CD14-positive monocyte (primary cell): Measurements from ENCODE around the gene MIPEP. TPM values are rescaled to one million over a fixed set of nuclear protein-coding genes. Genes with fewer than 3 reads are reported as not detected.

Source experiments
- DNase-seq, 3 donors: peaks; one replicate each; pipeline ENCODE4 v3.0.0-alpha.2; 2011 to 2022
- H2AFZ ChIP-seq: 2 replicates; pipeline ENCODE4 v1.6.0; 2012; ENCODE audit warnings: mild to moderate bottlenecking, low read depth, low read length, inconsistent platforms; ENCODE audit not compliant: insufficient read depth, poor library complexity, severe bottlenecking
- H3K27ac ChIP-seq, 2 donors: 1 replicate in 1 of 2; 2 replicates in 1 of 2; pipeline ENCODE4 v1.5.1; 2012 to 2013; ENCODE audit warnings: low read length in 2 of 2, control low read depth in 1 of 2, inconsistent platforms in 1 of 2, low read depth in 1 of 2, mild to moderate bottlenecking in 1 of 2
- H3K27me3 ChIP-seq, 2 donors: one replicate each; pipeline versions ENCODE4 v1.6.0 to v1.6.1; 2011 to 2013; ENCODE audit warnings: low read length in 2 of 2; ENCODE audit not compliant: control insufficient read depth in 2 of 2, insufficient read depth in 2 of 2
- H3K36me3 ChIP-seq, 2 donors: replicated peaks in 1 of 2; 1 replicate in 1 of 2; 2 replicates in 1 of 2; pipeline versions ENCODE4 v1.5.1 to v1.6.1; 2012 to 2013; ENCODE audit warnings: low read length in 2 of 2, control low read depth in 1 of 2, inconsistent platforms in 1 of 2, mild to moderate bottlenecking in 1 of 2; ENCODE audit not compliant: insufficient read depth in 2 of 2, control insufficient read depth in 1 of 2
- H3K4me1 ChIP-seq, 2 donors: 1 replicate in 1 of 2; 2 replicates in 1 of 2; pipeline versions ENCODE4 v1.5.1 to v1.6.1; 2012 to 2013; ENCODE audit warnings: low read length in 2 of 2, control low read depth in 1 of 2, inconsistent platforms in 1 of 2, mild to moderate bottlenecking in 1 of 2, moderate library complexity in 1 of 2; ENCODE audit not compliant: insufficient read depth in 2 of 2, control insufficient read depth in 1 of 2
- H3K4me2 ChIP-seq: replicated peaks from 2 replicates; pipeline ENCODE3; 2012; ENCODE audit warnings: low read length, moderate library complexity, mild to moderate bottlenecking; ENCODE audit not compliant: poor library complexity, severe bottlenecking; ENCODE audit errors: extremely low read depth
- H3K4me3 ChIP-seq, 3 experiments: fragments of 200-600 bp in 1 of 3; sonication (generic) in 1 of 3; replicated peaks in 1 of 3; 1 replicate in 2 of 3; 2 replicates in 1 of 3; pipeline ENCODE4 v1.5.1; 2011 to 2013; ENCODE audit warnings: low read length in 3 of 3, mild to moderate bottlenecking in 3 of 3, control low read depth in 2 of 3, low read depth in 2 of 3, inconsistent platforms in 1 of 3, moderate library complexity in 1 of 3
- H3K79me2 ChIP-seq: 2 replicates; pipeline ENCODE4 v1.6.0; 2012; ENCODE audit warnings: mild to moderate bottlenecking, control low read depth, inconsistent platforms, low read length, moderate library complexity; ENCODE audit not compliant: insufficient read depth
- H3K9ac ChIP-seq: 2 replicates; pipeline ENCODE4 v1.6.0; 2017; ENCODE audit warnings: low read length, mild to moderate bottlenecking; ENCODE audit not compliant: insufficient read depth, poor library complexity, severe bottlenecking
- H3K9me3 ChIP-seq, 2 donors: replicated peaks in 1 of 2; 1 replicate in 1 of 2; 2 replicates in 1 of 2; pipeline versions ENCODE4 v1.5.1 to v1.6.1; 2012 to 2013; ENCODE audit warnings: low read length in 2 of 2, control low read depth in 1 of 2; ENCODE audit not compliant: control insufficient read depth in 1 of 2, insufficient read depth in 1 of 2
- H4K20me1 ChIP-seq: 2 replicates; pipeline ENCODE4 v1.6.0; 2012; ENCODE audit warnings: mild to moderate bottlenecking, low read length, control low read depth, moderate library complexity; ENCODE audit not compliant: insufficient read depth
- H3K27ac Mint-ChIP-seq, 7 donors: one replicate each; pipeline ENCODE4 v1.8.0; 2020; ENCODE audit warnings: mild to moderate bottlenecking in 7 of 7, mixed read lengths in 7 of 7, moderate library complexity in 6 of 7, inconsistent platforms in 2 of 7
- H3K27me3 Mint-ChIP-seq, 3 donors: one replicate each; pipeline ENCODE4 v1.8.0; 2021 to 2022; ENCODE audit warnings: low read depth in 3 of 3, mild to moderate bottlenecking in 3 of 3, mixed read lengths in 3 of 3, moderate library complexity in 3 of 3, inconsistent platforms in 1 of 3
- H3K36me3 Mint-ChIP-seq, 2 donors: one replicate each; pipeline ENCODE4 v1.8.0; 2020; ENCODE audit warnings: mixed read lengths in 2 of 2, inconsistent platforms in 1 of 2, mild to moderate bottlenecking in 1 of 2
- H3K4me1 Mint-ChIP-seq: one replicate; pipeline ENCODE4 v1.8.0; 2020; ENCODE audit warnings: mild to moderate bottlenecking, mixed read lengths
- H3K4me3 Mint-ChIP-seq, 2 donors: one replicate each; pipeline ENCODE4 v1.8.0; 2020; ENCODE audit warnings: mild to moderate bottlenecking in 2 of 2, mixed read lengths in 2 of 2, moderate library complexity in 1 of 2
- H3K9me3 Mint-ChIP-seq, 7 donors: one replicate each; pipeline ENCODE4 v1.8.0; 2020 to 2022; ENCODE audit warnings: mixed read lengths in 7 of 7, mild to moderate bottlenecking in 6 of 7, moderate library complexity in 6 of 7, inconsistent platforms in 2 of 7
- WGBS: methylation state at CpG from one replicate; pipeline ENCODE4 v1.1.5; 2013; ENCODE audit warnings: missing lambda C conversion rate; ENCODE audit not compliant: insufficient coverage; 5-methylcytosine and 5-hydroxymethylcytosine counted together
- intact Hi-C, 2 donors: fragments of 100-400 bp; cut with micrococcal nuclease; formaldehyde crosslinking; loops; one replicate each; pipeline versions ENCODE4 v1.15.0 to v1.15.1; 2023
- polyA plus RNA-seq, 3 donors: library from polyadenylated mRNA; depleted of rRNA in 1 of 3; unstranded in 2 of 3; stranded (reverse) in 1 of 3; fragments of 300-500 nt in 2 of 3; fragments of >200 nt in 1 of 3; fragmentation: Illumina TruSeq in 2 of 3; gene quantifications; 1 replicate in 2 of 3; 2 replicates in 1 of 3; pipeline ENCODE4 v1.2.3, GENCODE V29; 2012 to 2021
- TF ChIP-seq, protein P1 (sequence below): fragments of 200-600 bp; IDR thresholded peaks from one replicate; pipeline ENCODE4 v1.8.0; 2022; ENCODE audit warnings: antibody characterized with exemption, mild to moderate bottlenecking

MIPEP gene
- polyA plus RNA-seq, 3 donors = 1.2 to 9.9 (median 7.7) TPM

DNA sequence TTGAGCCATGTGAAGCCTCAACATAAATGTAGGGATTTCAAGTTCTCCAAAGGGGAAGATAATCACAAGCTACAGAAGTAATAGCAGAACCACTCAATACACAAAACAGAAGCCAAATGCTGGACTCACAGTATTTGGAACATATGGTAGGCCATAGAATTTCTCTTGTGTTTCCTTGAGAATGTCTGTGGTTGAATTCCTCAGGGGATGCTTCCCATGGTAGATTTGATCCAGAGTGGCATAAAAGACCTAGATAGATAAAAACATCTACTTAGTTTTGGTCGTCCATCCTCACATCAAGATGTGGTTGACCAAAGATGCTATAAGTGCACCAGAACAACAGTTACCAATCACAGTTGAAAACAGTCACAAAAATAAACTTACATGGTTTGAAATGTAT is 83.4 kb downstream of the MIPEP start:
- H3K4me3 ChIP-seq = no peak overlapping the region
- H3K79me2 ChIP-seq = no peaks in the 10 kb centered on the region
- no peak overlapping the region for H2AFZ ChIP-seq
- H3K4me1 ChIP-seq = no peaks in the 10 kb centered on the region
- Mint-ChIP-seq H3K27me3 (peaks cover 0 to 3% (median 0%) of the 10 kb centered on the region in 3 donors), H3K27ac (no peak overlapping the region), H3K36me3 (peaks cover 3 to 16% of the 10 kb centered on the region in 2 donors), H3K9me3 (peaks cover 0 to 2% (median 0%) of the 10 kb centered on the region in 7 donors), H3K4me3 (no peak overlapping the region), H3K4me1 (no peaks in the 10 kb centered on the region)
- WGBS = no CpG with 5 or more reads among the region's 1 CpG
- TF ChIP-seq, protein P1, sequence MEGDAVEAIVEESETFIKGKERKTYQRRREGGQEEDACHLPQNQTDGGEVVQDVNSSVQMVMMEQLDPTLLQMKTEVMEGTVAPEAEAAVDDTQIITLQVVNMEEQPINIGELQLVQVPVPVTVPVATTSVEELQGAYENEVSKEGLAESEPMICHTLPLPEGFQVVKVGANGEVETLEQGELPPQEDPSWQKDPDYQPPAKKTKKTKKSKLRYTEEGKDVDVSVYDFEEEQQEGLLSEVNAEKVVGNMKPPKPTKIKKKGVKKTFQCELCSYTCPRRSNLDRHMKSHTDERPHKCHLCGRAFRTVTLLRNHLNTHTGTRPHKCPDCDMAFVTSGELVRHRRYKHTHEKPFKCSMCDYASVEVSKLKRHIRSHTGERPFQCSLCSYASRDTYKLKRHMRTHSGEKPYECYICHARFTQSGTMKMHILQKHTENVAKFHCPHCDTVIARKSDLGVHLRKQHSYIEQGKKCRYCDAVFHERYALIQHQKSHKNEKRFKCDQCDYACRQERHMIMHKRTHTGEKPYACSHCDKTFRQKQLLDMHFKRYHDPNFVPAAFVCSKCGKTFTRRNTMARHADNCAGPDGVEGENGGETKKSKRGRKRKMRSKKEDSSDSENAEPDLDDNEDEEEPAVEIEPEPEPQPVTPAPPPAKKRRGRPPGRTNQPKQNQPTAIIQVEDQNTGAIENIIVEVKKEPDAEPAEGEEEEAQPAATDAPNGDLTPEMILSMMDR = no peak
- H4K20me1 ChIP-seq = no peaks in the 10 kb centered on the region
- H3K9ac ChIP-seq = no peak overlapping the region
- no peaks in the 10 kb centered on the region for H3K36me3 ChIP-seq
- no peak overlapping the region for H3K27ac ChIP-seq
- H3K9me3 ChIP-seq = no peaks in the 10 kb centered on the region
- no peak overlapping the region for H3K4me2 ChIP-seq
- intact Hi-C loops = no loop called here
- no peaks in the 10 kb centered on the region for H3K27me3 ChIP-seq
- DNase-seq = no peak

DNA sequence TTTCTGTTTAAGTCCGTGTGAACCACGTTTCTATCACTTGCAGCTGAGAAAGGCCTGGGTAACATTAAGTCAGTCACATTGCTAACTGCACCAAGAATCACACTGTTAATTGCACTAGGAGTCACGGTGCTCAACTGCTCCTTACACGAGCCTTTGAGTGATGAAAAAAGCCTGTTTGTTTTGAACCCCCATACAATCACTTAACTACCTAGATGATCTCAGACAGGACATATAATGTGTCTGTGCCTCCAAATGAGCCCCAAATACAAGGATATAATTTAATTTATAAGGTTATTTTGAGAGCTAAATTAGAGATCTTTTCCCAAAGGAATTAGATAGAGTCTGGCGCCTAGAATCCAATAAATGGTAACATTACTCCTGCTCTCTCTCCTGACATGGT is 84.1 kb downstream of the MIPEP start:
- no peaks in the 10 kb centered on the region for H3K4me1 ChIP-seq
- no peak overlapping the region for H3K4me3 Mint-ChIP-seq
- TF ChIP-seq, protein P1 = no peak
- no peaks in the 10 kb centered on the region for H3K27me3 ChIP-seq
- WGBS = 100% methylated on average over 3 of the region's 5 CpGs
- peaks cover 0 to 3% (median 0%) of the 10 kb centered on the region in 3 donors for H3K27me3 Mint-ChIP-seq
- H3K9me3 Mint-ChIP-seq = peaks cover 0 to 2% (median 0%) of the 10 kb centered on the region in 7 donors
- no peaks in the 10 kb centered on the region for H3K36me3 ChIP-seq
- H2AFZ ChIP-seq = no peak overlapping the region
- intact Hi-C loops = no loop called here
- H3K36me3 Mint-ChIP-seq = peaks cover 3 to 16% of the 10 kb centered on the region in 2 donors
- H3K4me1 Mint-ChIP-seq = no peaks in the 10 kb centered on the region
- no peak overlapping the region for H3K4me3 ChIP-seq
- H3K79me2 ChIP-seq = no peaks in the 10 kb centered on the region
- H4K20me1 ChIP-seq = no peaks in the 10 kb centered on the region
- no peak overlapping the region for H3K27ac ChIP-seq
- no peak overlapping the region for H3K27ac Mint-ChIP-seq
- no peak overlapping the region for H3K9ac ChIP-seq
- no peaks in the 10 kb centered on the region for H3K9me3 ChIP-seq
- no peak for DNase-seq
- no peak overlapping the region for H3K4me2 ChIP-seq
